GM19455 (cell line): ENCODE data around the gene MMP8.
"Not testable (repeated sequence)": the region's sequence is repeated elsewhere in the genome, so short reads cannot be mapped to it uniquely, and the experiment has no call there.

Experiments used
- ATAC-seq: cut with Tn5 transposase; IDR thresholded peaks from one replicate; pipeline ENCODE4 v1.9.1; 2021; ENCODE audit not compliant: unreplicated experiment

MMP8 gene

GRCh38 chr11:102724904-102725500, at the start of gene MMP8:
Gene MMP8, minus strand, starts transcription at chr11:102724954. Its CDS starts 99 bp downstream, at chr11:102724855.
- no peak for ATAC-seq

GRCh38 chr11:102773386-102773785, 48.6 kb upstream of the MMP8 start:
- ATAC-seq: no peak

GRCh38 chr11:102771351-102771750, 46.6 kb upstream of the MMP8 start:
- ATAC-seq: no peak

GRCh38 chr11:102770191-102770590, 45.4 kb upstream of the MMP8 start:
- no peak for ATAC-seq

GRCh38 chr11:102767800-102768199, 43.0 kb upstream of the MMP8 start:
- ATAC-seq: no peak

GRCh38 chr11:102763440-102763839, 38.7 kb upstream of the MMP8 start:
- ATAC-seq: no peak

- no peak for ATAC-seq
Observed at GRCh38 chr11:102762361-102762767, 37.6 kb upstream of the MMP8 start.

- no peak for ATAC-seq
Observed at GRCh38 chr11:102761646-102762238, 37.0 kb upstream of the MMP8 start.

GRCh38 chr11:102760344-102761035, 35.7 kb upstream of the MMP8 start:
- ATAC-seq: no peak

GRCh38 chr11:102757823-102758549, 33.2 kb upstream of the MMP8 start:
- no peak for ATAC-seq

GRCh38 chr11:102753267-102753666, 28.5 kb upstream of the MMP8 start:
- ATAC-seq: no peak

- ATAC-seq: no peak
Observed at GRCh38 chr11:102751673-102752072, 26.9 kb upstream of the MMP8 start.

GRCh38 chr11:102749101-102749722, 24.5 kb upstream of the MMP8 start:
- ATAC-seq: no peak

GRCh38 chr11:102746746-102747578, 22.2 kb upstream of the MMP8 start:
- ATAC-seq: not testable (repeated sequence)

- ATAC-seq: no peak
Observed at GRCh38 chr11:102734650-102735049, 9.9 kb upstream of the MMP8 start.

GRCh38 chr11:102733232-102733875, 8.6 kb upstream of the MMP8 start:
- peak; percentile 77 for ATAC-seq

GRCh38 chr11:102730944-102731343, 6.2 kb upstream of the MMP8 start:
- ATAC-seq: not testable (repeated sequence)

GRCh38 chr11:102729849-102730815, 5.4 kb upstream of the MMP8 start:
- ATAC-seq: no peak

- ATAC-seq: no peak
Observed at GRCh38 chr11:102727890-102728289, 3.1 kb upstream of the MMP8 start.
